UCSD-AML1 (cell line): ENCODE results near the gene MTO1.
"Not testable (repeated sequence)": the region's sequence is repeated elsewhere in the genome, so short reads cannot be mapped to it uniquely, and the experiment has no call there.

Experiments used
- DNase-seq: peaks from one replicate; lab custom pipeline; 2025; ENCODE audit not compliant: unreplicated experiment; lab: John Stamatoyannopoulos, UW

Gene MTO1

DNA sequence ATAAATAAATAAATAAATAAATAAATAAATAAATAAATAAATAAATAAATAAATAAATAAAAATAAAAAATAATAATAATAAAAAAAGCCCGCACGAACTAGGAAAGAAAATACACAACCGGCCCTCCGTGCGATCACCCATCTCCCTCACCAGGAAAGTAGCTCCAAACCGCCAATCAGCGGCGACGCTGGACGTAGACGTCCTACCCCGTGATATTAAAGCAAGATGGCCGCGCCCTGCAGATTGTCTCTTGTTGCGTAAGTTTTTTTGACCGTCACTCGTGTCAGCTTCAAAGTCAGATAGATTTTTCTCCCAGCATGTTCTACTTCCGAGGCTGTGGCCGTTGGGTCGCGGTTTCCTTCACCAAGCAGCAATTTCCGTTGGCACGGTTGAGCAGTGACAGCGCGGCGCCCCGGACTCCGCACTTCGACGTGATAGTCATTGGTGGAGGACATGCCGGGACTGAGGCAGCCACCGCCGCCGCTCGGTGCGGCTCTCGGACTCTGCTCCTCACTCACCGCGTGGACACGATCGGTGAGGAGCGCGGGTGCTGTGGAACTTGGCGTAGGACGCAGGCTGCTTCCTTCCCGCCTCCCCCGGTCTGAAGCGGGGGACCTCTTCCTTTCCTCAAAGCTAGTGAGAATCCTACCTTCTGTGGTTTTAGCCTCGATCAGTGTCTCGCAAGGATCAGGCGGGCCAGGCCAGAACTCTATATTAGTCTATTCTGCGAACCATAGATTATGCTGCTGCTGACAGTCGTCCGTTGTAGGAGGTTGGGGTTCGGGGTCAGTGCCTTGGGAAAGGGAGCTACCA is at the start of gene MTO1:
MTO1 (plus strand) TSS at position 201 of the 814 bp plus-strand sequence; CDS start at position 319, 118 bp downstream.
- DNase-seq, result peak; percentile 85

DNA sequence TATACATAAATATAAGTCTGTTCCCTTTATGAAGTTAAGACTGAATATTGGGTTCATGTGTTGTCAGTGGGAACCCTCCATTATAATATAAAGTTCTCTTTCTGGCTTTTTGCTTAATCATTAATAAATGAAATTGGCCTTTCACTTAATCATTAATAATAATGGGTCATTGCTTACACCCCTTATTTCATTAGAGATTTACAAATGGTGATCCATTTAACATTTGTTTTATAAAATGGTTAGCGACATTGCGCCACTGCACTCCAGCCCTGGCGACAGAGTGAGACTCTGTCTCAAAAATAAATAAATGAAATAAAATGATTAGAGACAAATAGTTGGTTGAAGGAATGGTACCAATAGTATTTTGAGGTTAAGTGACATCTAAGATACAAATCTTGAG is 48.4 kb upstream of the MTO1 start:
- DNase-seq, result no peak

- no peak for DNase-seq
Observed at GRCh38 chr6:73418081-73418741, 43.3 kb upstream of the MTO1 start.

DNA sequence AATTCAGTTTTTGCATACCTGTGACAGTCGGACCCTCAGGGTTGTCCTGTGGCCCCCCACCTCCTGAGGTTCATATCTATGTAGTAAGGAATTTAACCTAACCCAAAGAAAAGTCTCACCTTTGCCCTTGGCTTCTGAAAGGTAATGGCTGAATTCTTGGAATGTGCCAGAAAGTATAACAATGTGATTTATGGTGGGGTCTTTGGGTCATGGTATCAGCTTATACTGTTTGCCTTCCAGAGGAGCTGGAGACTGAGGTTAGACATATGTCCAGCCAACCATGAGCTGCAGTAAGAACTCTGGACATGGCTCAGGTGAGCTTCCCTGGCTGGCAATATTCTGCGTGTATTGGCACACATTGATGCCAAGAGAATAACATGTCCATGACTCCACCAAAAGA is 40.0 kb upstream of the MTO1 start:
- no peak for DNase-seq

- DNase-seq, result no peak
Observed at GRCh38 chr6:73435236-73435635, 26.3 kb upstream of the MTO1 start.

DNA sequence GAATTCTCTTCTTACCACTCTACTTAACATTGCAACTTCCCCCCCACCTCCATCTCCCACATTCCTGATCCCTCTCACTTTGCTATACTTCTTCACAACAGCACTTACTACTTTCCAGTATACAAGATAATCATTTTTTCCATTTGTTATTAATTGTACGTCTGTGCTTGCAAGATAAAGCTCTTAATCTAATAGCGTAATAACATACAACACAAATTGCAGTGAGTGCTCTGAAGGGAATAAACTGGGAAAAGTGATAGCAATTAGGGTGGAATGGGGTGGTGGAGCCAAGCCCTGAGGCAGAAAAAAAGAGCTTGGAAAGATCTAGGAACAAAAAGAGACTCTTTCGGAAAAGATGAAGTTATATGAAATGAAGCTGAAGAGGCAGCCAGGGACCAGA is 18.0 kb upstream of the MTO1 start:
- no peak for DNase-seq

- peak; percentile 57 for DNase-seq
Observed at GRCh38 chr6:73451223-73452106, 10.1 kb upstream of the MTO1 start.

DNA sequence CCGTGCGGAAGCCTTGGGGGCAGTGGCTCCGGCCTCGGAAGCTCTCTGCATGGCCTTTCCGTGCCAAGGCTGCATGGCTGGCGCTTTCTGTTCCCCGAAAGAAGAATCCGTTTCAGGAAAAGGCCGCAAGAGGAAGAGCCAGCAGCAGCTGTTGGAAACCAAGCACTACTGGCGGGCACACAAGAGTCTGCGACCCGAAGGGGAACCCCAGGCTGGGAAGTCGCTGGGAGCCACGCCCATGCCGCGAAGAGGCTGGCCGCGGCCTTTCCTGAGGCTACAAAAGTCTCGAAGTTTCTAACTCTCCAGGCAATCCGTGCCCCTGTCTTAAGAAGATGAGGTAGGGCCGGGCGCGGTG is 9.5 kb upstream of the MTO1 start, which contains the start of gene CGAS:
CGAS (minus strand) TSS at position 191 of the 355 bp plus-strand sequence; CDS start at position 75, 116 bp downstream.
- peak; percentile 85 for DNase-seq

DNA sequence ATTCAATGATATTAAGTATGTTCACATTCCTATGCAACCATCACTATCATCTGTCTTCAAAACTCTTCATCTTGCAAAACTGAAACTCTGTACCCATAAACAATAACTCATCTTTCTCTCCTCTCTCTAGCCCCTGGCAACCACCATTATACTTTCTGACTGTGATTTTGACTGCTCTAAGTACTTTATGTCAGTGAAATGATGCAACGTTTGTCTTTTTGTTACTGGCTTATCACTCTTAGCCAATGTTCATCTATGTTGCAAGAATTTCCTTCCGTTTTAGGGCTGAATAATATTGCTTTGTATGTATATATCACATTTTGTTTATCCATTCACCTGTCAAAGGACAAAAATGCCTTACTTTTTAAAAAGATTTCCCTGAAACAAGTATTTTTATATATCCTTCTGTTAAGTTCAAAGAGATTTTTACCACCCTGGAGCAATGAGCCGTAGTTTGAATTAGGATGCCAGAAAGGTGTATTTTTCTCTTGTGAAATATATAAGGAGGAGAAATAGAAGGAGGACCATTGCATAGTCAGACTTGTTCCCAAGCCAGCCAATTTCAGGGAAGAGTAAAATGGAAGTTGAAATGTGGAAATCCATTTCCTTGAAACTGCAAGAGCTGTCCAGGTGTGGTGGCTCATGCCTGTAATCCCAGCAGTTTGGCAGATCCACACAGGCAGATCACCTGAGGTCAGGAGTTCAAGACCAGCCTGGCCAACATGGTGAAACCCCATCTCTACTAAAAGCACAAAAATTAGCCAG is 5.5 kb upstream of the MTO1 start:
- DNase-seq, result no peak

DNA sequence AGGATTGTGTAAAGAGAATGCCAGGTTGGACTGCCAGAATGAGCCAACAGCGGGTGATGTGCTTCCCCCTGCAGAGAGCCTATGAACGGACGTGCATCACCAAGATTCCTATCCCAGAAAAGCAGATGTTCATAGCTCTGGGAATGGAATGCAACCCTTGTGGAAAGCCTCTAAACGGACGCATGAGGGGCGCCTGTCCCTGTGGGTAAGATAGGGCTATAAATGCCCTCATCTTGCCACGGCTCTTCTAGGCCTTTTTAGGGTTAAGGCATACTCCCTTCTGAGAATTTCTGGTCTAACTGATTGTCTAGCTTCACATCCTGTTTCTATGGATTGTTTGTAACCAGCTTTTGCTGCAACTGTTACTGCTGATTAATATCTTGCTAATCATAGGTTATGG is 2.1 kb upstream of the MTO1 start:
- DNase-seq, result not testable (repeated sequence)

DNA sequence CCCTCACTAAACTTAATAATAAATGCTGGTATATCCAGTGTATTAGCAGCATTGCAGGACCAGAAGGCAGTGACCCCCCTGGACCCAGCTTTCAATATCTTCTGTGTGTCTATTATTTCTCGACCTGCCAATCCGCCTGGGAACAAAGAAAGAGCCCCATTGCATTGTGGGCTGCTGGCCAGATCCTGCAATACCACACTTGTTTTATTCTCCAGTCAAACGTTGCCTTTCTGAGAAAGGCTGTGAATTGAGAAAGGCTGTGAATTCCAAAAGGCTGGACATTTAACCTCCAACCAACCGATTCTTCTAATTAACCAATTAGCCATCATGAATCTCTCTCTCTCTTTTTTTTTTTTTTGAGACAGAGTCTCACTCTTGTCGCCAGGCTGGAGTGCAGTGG is 1.5 kb upstream of the MTO1 start:
- DNase-seq, result no peak

GRCh38 chr6:73471686-73472290 is 10.3 kb downstream of the MTO1 start:
- no peak for DNase-seq

GRCh38 chr6:73476723-73477122 is 15.2 kb downstream of the MTO1 start:
- no peak for DNase-seq

GRCh38 chr6:73477407-73477806 is 15.9 kb downstream of the MTO1 start:
- no peak for DNase-seq

GRCh38 chr6:73481969-73482368 is 20.4 kb downstream of the MTO1 start:
- DNase-seq, result no peak

- DNase-seq, result no peak
Observed at GRCh38 chr6:73484438-73484837, 22.9 kb downstream of the MTO1 start.

- DNase-seq, result no peak
Observed at GRCh38 chr6:73487473-73487872, 25.9 kb downstream of the MTO1 start.

- DNase-seq, result no peak
Observed at GRCh38 chr6:73491377-73491776, 29.8 kb downstream of the MTO1 start.

GRCh38 chr6:73497915-73498314 is 36.4 kb downstream of the MTO1 start:
- DNase-seq, result no peak

DNA sequence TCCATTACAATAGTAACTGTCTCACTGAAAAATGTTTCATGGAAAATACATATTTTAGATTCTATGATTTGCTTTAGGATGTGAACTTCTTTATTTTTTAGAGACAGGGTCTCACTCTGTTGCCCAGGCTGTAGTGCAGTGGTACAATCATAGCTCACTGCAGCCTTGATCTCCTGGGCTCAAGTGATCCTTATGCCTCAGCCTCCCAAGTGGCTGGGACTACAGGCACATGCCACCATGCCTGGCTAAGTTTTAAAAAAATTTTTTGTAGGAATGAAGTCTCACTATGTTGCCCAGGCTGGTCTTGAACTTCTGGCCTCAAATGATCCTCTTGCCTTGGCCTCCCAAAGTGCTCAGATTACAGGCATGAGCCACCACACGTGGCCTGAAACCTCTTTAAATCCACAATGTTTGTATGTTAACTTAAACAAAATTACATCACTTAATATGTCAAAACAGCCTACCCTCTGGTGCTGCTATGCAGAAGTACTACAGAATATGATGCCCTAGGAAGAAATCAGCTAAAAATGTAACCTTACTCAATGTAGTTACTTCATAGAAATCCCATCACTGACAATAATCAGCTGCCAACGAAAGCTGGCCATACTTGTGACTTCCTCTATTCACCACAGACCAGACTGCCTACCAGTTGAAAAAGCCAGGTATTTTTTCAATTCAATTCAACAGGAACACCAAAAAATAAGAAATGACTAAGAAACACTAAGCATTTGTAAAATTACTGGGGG is 41.7 kb downstream of the MTO1 start:
- DNase-seq, result no peak
